ENCODE results near the gene TPCN2. TPM values are rescaled to one million over a fixed set of nuclear protein-coding genes. Genes with fewer than 3 reads are reported as not detected.
A peak's percentile ranks its signal among the peaks of the same experiment; 100 is the strongest.

TPCN2 gene
- total and polyA plus RNA-seq, 12 donors, result 3.4 to 19.2 (median 7.8) TPM

DNA sequence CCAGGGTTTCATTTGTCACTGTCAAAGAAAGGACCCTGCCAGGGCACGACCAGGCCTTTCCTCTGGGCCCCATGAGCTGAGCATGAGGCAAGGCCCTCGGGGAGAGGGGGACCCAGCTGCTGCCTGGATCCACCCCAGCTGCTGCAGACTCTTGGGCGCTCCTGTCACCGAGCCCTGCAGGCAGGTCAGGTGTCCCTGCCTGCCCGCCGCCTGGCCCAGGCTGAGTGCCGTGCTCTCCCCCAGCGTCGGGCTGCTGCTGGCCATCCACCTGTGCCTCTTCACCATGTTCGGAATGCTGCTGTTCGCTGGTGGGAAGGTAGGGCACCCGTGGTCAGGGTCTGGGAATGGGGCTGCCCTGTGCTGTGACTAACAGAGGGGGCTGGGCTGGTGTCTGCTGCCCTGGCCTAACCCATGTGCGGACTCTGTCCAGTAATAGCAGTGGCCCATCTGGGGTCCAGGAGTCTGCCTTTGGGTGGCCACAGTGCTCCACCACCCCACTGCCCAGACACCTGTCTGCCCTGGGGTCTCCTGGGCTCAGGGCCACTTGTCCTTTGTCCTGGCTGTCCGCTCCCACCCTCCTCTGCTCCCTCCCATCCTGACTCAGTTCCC is 15.0 kb downstream of the TPCN2 start:
- WGBS, 2 donors, result 91% methylated on average over 14 of the region's 14 CpGs
- no peaks in the 10 kb centered on the region for H3K9me3 ChIP-seq
- no peaks in the 10 kb centered on the region for H3K27me3 ChIP-seq
- ATAC-seq, result no peak
- peaks cover 0 to 61% (median 15%) of the 10 kb centered on the region in 9 donors for H3K36me3 ChIP-seq
- DNase-seq, result no peak
- H3K4me3 ChIP-seq, result no peak overlapping the region
- no peak overlapping the region for H3K27ac ChIP-seq
- intact Hi-C loops (cut with DNase I), result no loop called here
- TF ChIP-seq, protein P1, sequence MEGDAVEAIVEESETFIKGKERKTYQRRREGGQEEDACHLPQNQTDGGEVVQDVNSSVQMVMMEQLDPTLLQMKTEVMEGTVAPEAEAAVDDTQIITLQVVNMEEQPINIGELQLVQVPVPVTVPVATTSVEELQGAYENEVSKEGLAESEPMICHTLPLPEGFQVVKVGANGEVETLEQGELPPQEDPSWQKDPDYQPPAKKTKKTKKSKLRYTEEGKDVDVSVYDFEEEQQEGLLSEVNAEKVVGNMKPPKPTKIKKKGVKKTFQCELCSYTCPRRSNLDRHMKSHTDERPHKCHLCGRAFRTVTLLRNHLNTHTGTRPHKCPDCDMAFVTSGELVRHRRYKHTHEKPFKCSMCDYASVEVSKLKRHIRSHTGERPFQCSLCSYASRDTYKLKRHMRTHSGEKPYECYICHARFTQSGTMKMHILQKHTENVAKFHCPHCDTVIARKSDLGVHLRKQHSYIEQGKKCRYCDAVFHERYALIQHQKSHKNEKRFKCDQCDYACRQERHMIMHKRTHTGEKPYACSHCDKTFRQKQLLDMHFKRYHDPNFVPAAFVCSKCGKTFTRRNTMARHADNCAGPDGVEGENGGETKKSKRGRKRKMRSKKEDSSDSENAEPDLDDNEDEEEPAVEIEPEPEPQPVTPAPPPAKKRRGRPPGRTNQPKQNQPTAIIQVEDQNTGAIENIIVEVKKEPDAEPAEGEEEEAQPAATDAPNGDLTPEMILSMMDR (IDR thresholded peaks at IDR 0.05), result no peak
- H3K4me1 ChIP-seq, result peaks cover 0 to 5% (median 0%) of the 10 kb centered on the region in 9 donors

DNA sequence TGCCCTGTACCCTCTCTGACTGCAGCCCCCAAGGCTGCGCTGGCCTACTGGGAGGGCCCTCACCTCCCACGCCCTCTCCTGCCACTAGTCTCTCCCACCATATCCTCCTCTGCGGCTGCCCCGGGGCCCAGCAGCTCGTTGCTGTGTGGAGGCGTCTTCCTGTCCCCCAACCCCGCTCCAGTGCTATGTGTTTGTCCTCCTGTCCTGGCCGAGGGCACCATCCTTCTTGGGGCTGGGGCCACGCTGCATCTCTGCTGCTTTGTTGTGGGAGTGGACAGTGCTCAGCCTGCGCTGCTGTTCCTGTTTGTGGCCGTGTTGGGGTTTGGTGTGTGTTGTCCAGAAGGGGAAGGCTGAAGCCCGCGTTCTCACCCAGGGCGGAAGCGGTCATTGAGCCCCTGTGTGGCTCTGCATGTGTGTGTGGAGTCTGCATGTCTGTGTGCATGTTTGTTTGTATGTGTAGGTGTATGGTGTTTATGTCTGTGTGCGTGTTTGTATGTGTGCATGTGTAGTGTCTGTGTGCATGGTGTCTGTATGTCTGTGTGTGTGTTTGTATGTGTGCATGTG is 15.7 kb downstream of the TPCN2 start:
- WGBS, 2 donors, result 84 to 86% methylated on average over 16 of the region's 16 CpGs
- intact Hi-C loops (cut with DNase I), result no loop called here
- no peaks in the 10 kb centered on the region for H3K9me3 ChIP-seq
- no peak for ATAC-seq
- H3K27me3 ChIP-seq, result no peaks in the 10 kb centered on the region
- H3K4me1 ChIP-seq, result peaks cover 0 to 5% (median 0%) of the 10 kb centered on the region in 9 donors
- no peak overlapping the region for H3K27ac ChIP-seq
- TF ChIP-seq, protein P1 (IDR thresholded peaks at IDR 0.05), result no peak
- peaks cover 0 to 54% (median 15%) of the 10 kb centered on the region in 9 donors for H3K36me3 ChIP-seq
- peak in 1 of 2 donors; percentile 8 for DNase-seq
- H3K4me3 ChIP-seq, result no peak overlapping the region

DNA sequence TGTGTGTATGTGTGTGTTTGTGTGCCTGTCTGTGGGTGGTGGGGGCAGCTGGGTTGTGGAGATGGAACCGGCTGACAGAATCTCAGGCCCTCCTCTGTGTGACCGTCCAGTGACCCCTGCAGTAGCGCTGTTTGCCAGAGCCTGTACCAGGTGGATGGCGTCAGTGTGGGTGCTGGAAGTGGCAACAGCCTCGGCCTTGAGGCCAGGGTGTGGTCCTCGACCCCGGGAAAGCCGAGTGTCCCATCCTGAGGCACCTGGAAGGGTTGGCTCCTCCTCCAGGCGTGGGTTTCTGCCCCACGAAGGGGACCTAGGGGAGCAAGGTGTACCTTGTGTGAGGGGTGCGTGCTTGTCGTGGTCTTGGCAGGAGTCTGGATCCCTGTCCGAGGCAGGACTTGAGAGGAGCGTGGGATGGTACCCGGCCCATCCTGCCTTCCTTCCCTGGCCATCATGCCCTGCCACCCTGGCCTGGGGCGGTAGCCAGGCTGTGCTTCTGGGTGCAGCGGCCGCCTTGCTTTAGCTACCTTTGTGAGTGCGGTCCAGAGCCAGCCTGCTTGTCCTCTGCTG is 16.5 kb downstream of the TPCN2 start:
- TF ChIP-seq, protein P1 (IDR thresholded peaks at IDR 0.05), result no peak
- no peak overlapping the region for H3K27ac ChIP-seq
- intact Hi-C loops (cut with DNase I), result no loop called here
- DNase-seq, result peak in 1 of 2 donors; percentile 14
- no peak overlapping the region for H3K4me3 ChIP-seq
- 79 to 82% methylated on average over 19 of the region's 19 CpGs for WGBS, 2 donors
- no peaks in the 10 kb centered on the region for H3K27me3 ChIP-seq
- H3K9me3 ChIP-seq, result no peaks in the 10 kb centered on the region
- ATAC-seq, result peak in 4 of 8 donors; percentile 20 to 56 (median 44)
- H3K36me3 ChIP-seq, result peaks cover 0 to 52% (median 15%) of the 10 kb centered on the region in 9 donors
- H3K4me1 ChIP-seq, result peaks cover 0 to 5% (median 0%) of the 10 kb centered on the region in 9 donors

DNA sequence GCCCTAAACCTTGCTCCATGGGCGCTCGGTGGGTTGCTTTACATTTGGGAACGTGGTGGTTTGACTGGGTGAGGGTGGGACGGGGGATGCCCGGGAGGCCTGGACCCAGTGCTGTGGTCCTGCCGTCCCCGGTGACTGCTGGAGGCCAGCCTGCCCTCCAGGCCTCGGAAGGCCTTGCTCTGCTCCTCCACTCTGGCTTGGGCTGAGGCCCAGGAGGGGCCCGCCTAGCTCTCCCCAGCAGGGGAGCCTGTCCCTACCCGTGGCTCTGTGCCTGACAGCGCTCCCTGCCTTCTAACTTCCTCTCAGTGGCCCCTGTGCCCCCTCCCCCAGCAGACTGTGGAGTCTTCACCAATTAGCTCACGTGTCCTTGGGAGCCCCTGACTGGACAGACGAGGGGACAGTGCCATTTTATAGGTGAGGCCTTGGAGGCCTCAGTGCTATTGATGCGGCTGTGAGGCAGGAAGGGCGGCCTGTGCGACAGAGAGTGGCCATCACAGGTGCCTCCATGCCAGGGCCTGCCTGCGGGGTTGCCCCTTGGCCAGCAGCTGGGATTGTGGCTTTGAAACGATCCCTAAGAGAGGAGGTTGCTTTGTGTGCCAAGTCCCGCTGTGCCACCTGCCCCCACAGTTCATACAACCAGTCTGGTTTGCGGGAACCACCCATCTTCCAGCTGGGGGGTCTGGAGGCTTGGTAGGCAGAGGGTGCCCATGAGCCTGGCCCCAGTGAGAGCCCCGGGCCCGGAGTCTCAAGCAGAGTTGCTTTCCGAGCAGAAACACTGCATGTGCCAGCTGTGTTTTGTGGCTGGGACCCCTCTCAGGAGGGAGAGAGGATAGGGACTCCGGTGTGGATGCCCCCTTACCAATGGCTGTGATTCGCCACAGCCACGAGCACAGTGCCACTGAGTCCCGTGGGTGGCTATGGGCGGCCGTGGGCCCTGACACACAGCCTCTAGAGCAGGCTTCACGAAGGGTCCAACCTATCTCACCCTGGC is 17.7 kb downstream of the TPCN2 start:
- Histone ChIP-seq H3K4me3 (no peak overlapping the region), H3K4me1 (peaks cover 0 to 5% (median 0%) of the 10 kb centered on the region in 9 donors), H3K27ac (no peak overlapping the region), H3K9me3 (no peaks in the 10 kb centered on the region), H3K36me3 (peaks cover 0 to 52% (median 15%) of the 10 kb centered on the region in 9 donors), H3K27me3 (no peaks in the 10 kb centered on the region)
- ATAC-seq, result peak in 5 of 8 donors; percentile 22 to 43 (median 33)
- TF ChIP-seq, protein P1 (IDR thresholded peaks at IDR 0.05), result no peak
- intact Hi-C loops (cut with DNase I), result no loop called here
- 86 to 88% methylated on average over 30 of the region's 30 CpGs for WGBS, 2 donors
- DNase-seq, result peak in 1 of 2 donors; percentile 6

All from heart right ventricle (tissue), 16 donors.